DOHH2 (cell line): Measurements from ENCODE around the gene SP140.

Experiments used
- CTCF ChIP-seq: fragments of 200-600 bp; sonication (generic); IDR thresholded peaks from one replicate; pipeline ENCODE4 v1.5.1; 2014; ENCODE audit warnings: antibody characterized with exemption, mild to moderate bottlenecking, low read depth, low read length; ENCODE audit not compliant: poor library complexity, severe bottlenecking
- EZH2phosphoT487 ChIP-seq: fragments of 200-600 bp; sonication (generic); IDR thresholded peaks from 2 replicates; pipeline ENCODE4 v1.6.1; 2017; ENCODE audit warnings: borderline replicate concordance, mild to moderate bottlenecking, antibody characterized with exemption, low read length, moderate library complexity, mixed read lengths

DNA sequence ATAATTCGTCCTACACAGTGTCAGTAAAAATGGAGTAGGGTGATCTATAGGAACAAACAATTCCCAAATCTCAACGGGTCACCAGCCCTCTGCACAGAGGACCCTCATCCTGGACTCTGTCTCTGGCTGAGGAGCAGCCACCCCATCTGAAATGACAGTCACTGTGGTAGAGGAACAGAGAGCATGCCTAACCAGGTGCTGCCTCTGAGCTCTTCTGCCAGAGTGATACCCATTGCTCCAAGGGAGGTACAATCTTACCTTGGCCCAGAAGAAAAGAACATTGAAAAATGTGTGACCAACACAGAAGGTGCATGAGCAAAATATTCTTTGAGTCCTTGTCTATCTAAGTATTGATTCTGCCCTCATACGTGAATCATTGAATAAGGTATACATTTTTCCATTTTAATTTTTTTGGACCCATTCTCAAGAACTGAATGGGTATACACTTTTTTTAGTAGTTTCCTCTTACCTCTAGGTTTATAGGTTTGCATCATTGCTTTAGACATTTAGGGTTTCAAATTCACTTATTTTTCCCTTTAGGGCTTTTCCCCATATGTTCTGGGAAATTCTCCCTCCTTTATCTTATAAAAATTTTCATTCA is 8.7 kb downstream of the SP140 start:
- TF ChIP-seq CTCF (no peak), EZH2phosphoT487 (no peak)
